Ramos (cell line): Measurements from ENCODE around the gene PHACTR1.

Experiments
- in situ Hi-C: fragments of 300-500 bp; cut with MboI; formaldehyde crosslinking; loops from one replicate; pipeline ENCODE4 v1.14.3; 2022; ENCODE audit warnings: low sequenced_read_pairs; ENCODE audit not compliant: unreplicated experiment

PHACTR1 gene

GRCh38 chr6:13172291-13172690 is 455.7 kb downstream of the PHACTR1 start:
- in situ Hi-C loops, result no loop called here

- in situ Hi-C loops, result no loop called here
Measured at GRCh38 chr6:13175087-13175486, 458.5 kb downstream of the PHACTR1 start.

GRCh38 chr6:13175759-13176158 is 459.2 kb downstream of the PHACTR1 start:
- in situ Hi-C loops, result no loop called here

GRCh38 chr6:13177664-13178063 is 461.1 kb downstream of the PHACTR1 start:
- in situ Hi-C loops, result no loop called here

- in situ Hi-C loops, result no loop called here
Measured at GRCh38 chr6:13178107-13178506, 461.5 kb downstream of the PHACTR1 start.

- in situ Hi-C loops, result no loop called here
Measured at GRCh38 chr6:13180538-13180937, 464.0 kb downstream of the PHACTR1 start.

- in situ Hi-C loops, result no loop called here
Measured at GRCh38 chr6:13181393-13181792, 464.8 kb downstream of the PHACTR1 start.

GRCh38 chr6:13183415-13184088 is 467.0 kb downstream of the PHACTR1 start:
- in situ Hi-C loops, result no loop called here

- in situ Hi-C loops, result no loop called here
Measured at GRCh38 chr6:13184089-13184468, 467.5 kb downstream of the PHACTR1 start.

GRCh38 chr6:13184547-13184946 is 468.0 kb downstream of the PHACTR1 start:
- in situ Hi-C loops, result no loop called here

- in situ Hi-C loops, result no loop called here
Measured at GRCh38 chr6:13186861-13187260, 470.3 kb downstream of the PHACTR1 start.

GRCh38 chr6:13187692-13188091 is 471.1 kb downstream of the PHACTR1 start:
- in situ Hi-C loops, result no loop called here

GRCh38 chr6:13188306-13188705 is 471.7 kb downstream of the PHACTR1 start:
- in situ Hi-C loops, result no loop called here

GRCh38 chr6:13189710-13190109 is 473.1 kb downstream of the PHACTR1 start:
- in situ Hi-C loops, result no loop called here

- in situ Hi-C loops, result no loop called here
Measured at GRCh38 chr6:13190376-13190775, 473.8 kb downstream of the PHACTR1 start.

GRCh38 chr6:13191461-13191860 is 474.9 kb downstream of the PHACTR1 start:
- in situ Hi-C loops, result no loop called here

- in situ Hi-C loops, result loop anchor here (5.0 kb wide), 1 partner anchor 137 kb away; no protein-coding TSS in a partner anchor
Measured at GRCh38 chr6:13194852-13195251, 478.3 kb downstream of the PHACTR1 start.

GRCh38 chr6:13195803-13196202 is 479.2 kb downstream of the PHACTR1 start:
- in situ Hi-C loops, result loop anchor here (5.0 kb wide), 1 partner anchor 136 kb away; no protein-coding TSS in a partner anchor

GRCh38 chr6:13198168-13198567 is 481.6 kb downstream of the PHACTR1 start:
- in situ Hi-C loops, result loop anchor here (5.0 kb wide), 1 partner anchor 134 kb away; no protein-coding TSS in a partner anchor

- in situ Hi-C loops, result no loop called here
Measured at GRCh38 chr6:13201336-13201735, 484.8 kb downstream of the PHACTR1 start.

- in situ Hi-C loops, result no loop called here
Measured at GRCh38 chr6:13203145-13203544, 486.6 kb downstream of the PHACTR1 start.

GRCh38 chr6:13205106-13205505 is 488.5 kb downstream of the PHACTR1 start:
- in situ Hi-C loops, result no loop called here
